ENCODE measurements around the gene GPT2. TPM values are rescaled to one million over a fixed set of nuclear protein-coding genes. Genes with fewer than 3 reads are reported as not detected.

GPT2 gene
- total RNA-seq, 6 experiments from 2014 or later: 11.5 to 17.4 (median 14.0) TPM

GRCh38 chr16:46889245-46889941, 5.2 kb downstream of the GPT2 start:
- TF ChIP-seq CTCF (IDR thresholded peaks at IDR 0.05): no peak
- H3K36me3 Mint-ChIP-seq (ENCODE audit: low read depth): no peaks in the 10 kb centered on the region
- DNase-seq: no peak
- no peak overlapping the region for H3K27ac Mint-ChIP-seq
- no peaks in the 10 kb centered on the region for H3K9me3 Mint-ChIP-seq
- no peaks in the 10 kb centered on the region; the same call in 1 of the 2 replicates for H3K27me3 Mint-ChIP-seq (ENCODE audit: insufficient read depth)
- no peak overlapping the region for H3K4me3 Mint-ChIP-seq
- H3K4me1 Mint-ChIP-seq (ENCODE audit: low read depth): peaks cover 9% of the 10 kb centered on the region; the same call in 1 of the 2 replicates

GRCh38 chr16:46889942-46890300, 5.8 kb downstream of the GPT2 start:
- no peak for TF ChIP-seq CTCF (IDR thresholded peaks at IDR 0.05)

GRCh38 chr16:46891910-46892309, 7.7 kb downstream of the GPT2 start:
- DNase-seq: no peak
- no peak overlapping the region for H3K4me3 Mint-ChIP-seq
- no peaks in the 10 kb centered on the region for H3K36me3 Mint-ChIP-seq (ENCODE audit: low read depth)
- TF ChIP-seq CTCF (IDR thresholded peaks at IDR 0.05): no peak
- no peaks in the 10 kb centered on the region for H3K9me3 Mint-ChIP-seq
- no peak overlapping the region for H3K27ac Mint-ChIP-seq
- H3K4me1 Mint-ChIP-seq (ENCODE audit: low read depth): peaks cover 6% of the 10 kb centered on the region; the same call in 1 of the 2 replicates
- no peaks in the 10 kb centered on the region for H3K27me3 Mint-ChIP-seq (ENCODE audit: insufficient read depth)

More at GRCh38 chr16:46889942-46890300, 5.8 kb downstream of the GPT2 start:
- Mint-ChIP-seq H3K9me3 (no peaks in the 10 kb centered on the region), H3K36me3 (ENCODE audit: low read depth) (no peaks in the 10 kb centered on the region), H3K27ac (no peak overlapping the region), H3K4me1 (ENCODE audit: low read depth) (peaks cover 8% of the 10 kb centered on the region; the same call in 1 of the 2 replicates), H3K27me3 (ENCODE audit: insufficient read depth) (no peaks in the 10 kb centered on the region; the same call in 1 of the 2 replicates), H3K4me3 (no peak overlapping the region)
- no peak for DNase-seq

GRCh38 chr16:46894036-46894672, 10.0 kb downstream of the GPT2 start:
- Mint-ChIP-seq H3K27me3 (ENCODE audit: insufficient read depth) (no peaks in the 10 kb centered on the region), H3K36me3 (ENCODE audit: low read depth) (no peaks in the 10 kb centered on the region), H3K4me1 (ENCODE audit: low read depth) (peaks cover 8% of the 10 kb centered on the region), H3K9me3 (no peaks in the 10 kb centered on the region), H3K4me3 (no peak overlapping the region), H3K27ac (no peak overlapping the region)
- no peak for TF ChIP-seq CTCF (IDR thresholded peaks at IDR 0.05)
- DNase-seq: no peak

- H3K9me3 Mint-ChIP-seq: no peaks in the 10 kb centered on the region
- H3K36me3 Mint-ChIP-seq (ENCODE audit: low read depth): no peaks in the 10 kb centered on the region
- H3K27me3 Mint-ChIP-seq (ENCODE audit: insufficient read depth): no peaks in the 10 kb centered on the region
- TF ChIP-seq CTCF (IDR thresholded peaks at IDR 0.05): no peak
- peaks cover 19% of the 10 kb centered on the region for H3K4me1 Mint-ChIP-seq (ENCODE audit: low read depth)
- H3K27ac Mint-ChIP-seq: no peak overlapping the region
- no peak for DNase-seq
- H3K4me3 Mint-ChIP-seq: no peak overlapping the region
Measured at GRCh38 chr16:46895399-46896313, 11.5 kb downstream of the GPT2 start.
